ENCODE measurements around the gene LDLRAD1. TPM values are rescaled to one million over a fixed set of nuclear protein-coding genes. Genes with fewer than 3 reads are reported as not detected.
"Not testable (repeated sequence)": the region's sequence is repeated elsewhere in the genome, so short reads cannot be mapped to it uniquely, and the experiment has no call there.

LDLRAD1 gene
- total and polyA plus RNA-seq, 2 experiments from 2014 or later = not detected

DNA sequence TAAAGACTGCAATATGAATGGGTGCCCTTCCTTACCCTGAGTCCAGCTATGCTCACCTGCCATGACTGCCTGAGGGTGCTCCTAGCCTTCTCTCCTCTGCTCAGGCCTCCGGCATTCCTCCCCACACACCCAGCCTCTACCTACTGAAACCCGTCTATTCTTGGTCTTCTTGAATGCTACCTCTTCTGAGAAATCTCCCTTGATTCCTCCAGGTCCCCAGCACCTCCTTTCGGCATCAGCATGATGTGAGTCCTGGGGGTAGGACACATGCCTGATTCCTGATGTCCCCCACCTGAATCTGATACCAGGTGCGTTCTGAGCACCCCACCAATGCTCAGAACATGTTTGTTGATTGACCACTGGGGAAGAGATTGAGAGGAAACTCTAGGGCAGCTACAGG, 8.6 kb downstream of the LDLRAD1 start:
- H3K36me3 ChIP-seq = no peaks in the 10 kb centered on the region
- TF ChIP-seq, protein P1, sequence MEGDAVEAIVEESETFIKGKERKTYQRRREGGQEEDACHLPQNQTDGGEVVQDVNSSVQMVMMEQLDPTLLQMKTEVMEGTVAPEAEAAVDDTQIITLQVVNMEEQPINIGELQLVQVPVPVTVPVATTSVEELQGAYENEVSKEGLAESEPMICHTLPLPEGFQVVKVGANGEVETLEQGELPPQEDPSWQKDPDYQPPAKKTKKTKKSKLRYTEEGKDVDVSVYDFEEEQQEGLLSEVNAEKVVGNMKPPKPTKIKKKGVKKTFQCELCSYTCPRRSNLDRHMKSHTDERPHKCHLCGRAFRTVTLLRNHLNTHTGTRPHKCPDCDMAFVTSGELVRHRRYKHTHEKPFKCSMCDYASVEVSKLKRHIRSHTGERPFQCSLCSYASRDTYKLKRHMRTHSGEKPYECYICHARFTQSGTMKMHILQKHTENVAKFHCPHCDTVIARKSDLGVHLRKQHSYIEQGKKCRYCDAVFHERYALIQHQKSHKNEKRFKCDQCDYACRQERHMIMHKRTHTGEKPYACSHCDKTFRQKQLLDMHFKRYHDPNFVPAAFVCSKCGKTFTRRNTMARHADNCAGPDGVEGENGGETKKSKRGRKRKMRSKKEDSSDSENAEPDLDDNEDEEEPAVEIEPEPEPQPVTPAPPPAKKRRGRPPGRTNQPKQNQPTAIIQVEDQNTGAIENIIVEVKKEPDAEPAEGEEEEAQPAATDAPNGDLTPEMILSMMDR (IDR thresholded peaks at IDR 0.05; ENCODE audit: low read depth, low read length) = no peak
- no peaks in the 10 kb centered on the region for H3K9me3 ChIP-seq (ENCODE audit: low read depth)
- no peaks in the 10 kb centered on the region for H3K27me3 ChIP-seq
- H3K4me1 ChIP-seq (ENCODE audit: low read depth) = no peaks in the 10 kb centered on the region
- H3K27ac ChIP-seq = no peak overlapping the region
- H3K4me3 ChIP-seq = no peak overlapping the region
- no peak for DNase-seq (ENCODE audit: low read depth in 1 of 2, low spot score in 1 of 2)

DNA sequence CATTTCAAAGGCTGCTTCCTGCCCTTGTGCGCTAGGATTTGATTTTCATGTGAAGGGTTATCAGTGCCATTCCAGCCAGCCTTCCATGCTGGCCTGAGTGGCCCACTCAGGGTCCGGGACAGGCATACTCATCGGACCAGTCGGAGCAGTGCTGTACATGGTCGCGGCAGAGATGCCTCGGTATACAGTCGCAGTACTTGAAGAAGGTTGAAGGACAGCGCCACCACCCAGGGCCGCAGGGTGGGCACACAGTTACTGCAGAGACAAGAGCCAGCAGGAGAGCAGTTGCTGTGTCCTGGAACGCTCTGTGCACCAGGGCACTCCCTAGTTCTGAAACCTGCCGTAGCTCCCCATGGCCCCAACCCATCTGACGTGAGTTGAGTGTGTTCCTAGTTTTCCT, 9.1 kb downstream of the LDLRAD1 start:
- no peak overlapping the region for H3K4me3 ChIP-seq
- no peaks in the 10 kb centered on the region for H3K27me3 ChIP-seq
- DNase-seq (ENCODE audit: low read depth in 1 of 2, low spot score in 1 of 2) = no peak
- TF ChIP-seq, protein P1 (IDR thresholded peaks at IDR 0.05; ENCODE audit: low read depth, low read length) = no peak
- no peak overlapping the region for H3K27ac ChIP-seq
- H3K4me1 ChIP-seq (ENCODE audit: low read depth) = no peaks in the 10 kb centered on the region
- no peaks in the 10 kb centered on the region for H3K36me3 ChIP-seq
- H3K9me3 ChIP-seq (ENCODE audit: low read depth) = no peaks in the 10 kb centered on the region

DNA sequence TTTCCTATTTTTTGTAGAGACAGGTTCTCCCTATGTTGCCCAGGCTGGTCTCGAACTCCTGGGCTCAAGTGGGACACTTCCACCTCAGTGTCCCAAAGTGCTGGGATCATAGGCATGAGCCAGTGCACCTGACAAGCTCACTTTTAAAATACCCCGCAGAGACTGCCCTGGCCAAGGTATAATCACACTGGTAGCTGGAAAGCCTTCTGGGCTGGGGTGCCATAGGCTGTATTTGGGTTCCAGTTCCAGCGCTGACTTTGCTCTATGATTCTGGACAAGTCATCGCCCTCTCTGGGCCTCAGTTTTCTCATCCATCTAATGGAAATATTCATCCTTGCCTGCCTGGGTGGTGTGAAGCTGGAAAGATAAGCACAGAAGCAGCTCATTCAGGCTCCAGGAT, 10.4 kb downstream of the LDLRAD1 start:
- no peak for DNase-seq (ENCODE audit: low read depth in 1 of 2, low spot score in 1 of 2)
- no peaks in the 10 kb centered on the region for H3K36me3 ChIP-seq
- H3K27ac ChIP-seq = no peak overlapping the region
- no peaks in the 10 kb centered on the region for H3K9me3 ChIP-seq (ENCODE audit: low read depth)
- no peaks in the 10 kb centered on the region for H3K27me3 ChIP-seq
- no peaks in the 10 kb centered on the region for H3K4me1 ChIP-seq (ENCODE audit: low read depth)
- H3K4me3 ChIP-seq = no peak overlapping the region
- TF ChIP-seq, protein P1 (IDR thresholded peaks at IDR 0.05; ENCODE audit: low read depth, low read length) = no peak

DNA sequence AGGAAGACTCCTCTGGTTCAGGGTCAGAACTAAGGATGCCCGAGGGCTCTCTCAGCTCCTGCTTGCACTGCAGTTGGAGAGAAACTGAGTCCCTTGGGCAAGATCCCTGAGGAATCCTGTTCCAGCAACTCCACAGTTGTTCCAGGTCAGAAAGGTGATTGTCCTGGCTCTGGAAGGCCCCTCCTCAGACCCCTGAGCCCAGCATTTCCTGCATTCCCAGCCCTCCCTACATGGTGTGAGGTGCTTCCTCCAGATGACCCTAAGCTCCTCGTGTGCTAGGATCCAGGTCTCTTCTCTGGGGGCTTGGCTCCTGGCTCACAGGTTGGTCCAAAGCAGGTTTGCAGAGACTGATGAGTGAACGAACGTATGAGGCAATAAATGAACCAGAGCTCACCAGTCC, 11.5 kb downstream of the LDLRAD1 start:
- no peak for DNase-seq (ENCODE audit: low read depth in 1 of 2, low spot score in 1 of 2)
- H3K27me3 ChIP-seq = no peaks in the 10 kb centered on the region
- no peaks in the 10 kb centered on the region for H3K4me1 ChIP-seq (ENCODE audit: low read depth)
- H3K36me3 ChIP-seq = no peaks in the 10 kb centered on the region
- H3K4me3 ChIP-seq = no peak overlapping the region
- no peaks in the 10 kb centered on the region for H3K9me3 ChIP-seq (ENCODE audit: low read depth)
- no peak overlapping the region for H3K27ac ChIP-seq
- TF ChIP-seq, protein P1 (IDR thresholded peaks at IDR 0.05; ENCODE audit: low read depth, low read length) = no peak

DNA sequence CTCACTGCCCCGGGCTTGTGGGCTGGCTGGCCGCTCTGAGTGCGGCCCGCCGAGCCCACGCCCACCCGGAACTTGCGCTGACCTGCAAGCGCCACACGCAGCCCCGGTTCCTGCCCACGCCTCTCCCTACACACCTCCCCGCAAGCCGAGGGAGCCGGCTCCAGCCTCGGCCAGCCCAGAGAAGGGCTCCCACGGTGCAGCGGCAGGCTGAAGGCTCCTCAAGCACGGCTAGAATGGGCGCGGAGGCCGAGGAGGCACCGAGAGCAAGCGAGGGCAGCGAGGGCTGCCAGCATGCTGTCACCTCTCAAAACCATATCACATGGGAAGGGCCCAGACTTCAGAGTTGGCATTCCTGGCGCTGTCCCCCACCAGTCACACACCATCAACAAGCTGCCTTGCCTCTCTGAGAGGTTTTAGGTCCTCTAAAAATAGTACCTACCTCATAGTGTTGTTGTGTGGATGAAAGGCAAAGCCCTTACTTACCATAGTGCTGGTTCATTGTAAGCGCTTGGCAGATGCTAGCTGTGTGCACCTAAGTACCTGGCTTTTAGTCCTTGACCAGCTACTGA, 13.4 kb downstream of the LDLRAD1 start:
- Histone ChIP-seq H3K4me3 (no peak overlapping the region), H3K4me1 (ENCODE audit: low read depth) (no peaks in the 10 kb centered on the region), H3K27me3 (no peaks in the 10 kb centered on the region), H3K36me3 (no peaks in the 10 kb centered on the region), H3K27ac (no peak overlapping the region), H3K9me3 (ENCODE audit: low read depth) (no peaks in the 10 kb centered on the region)
- DNase-seq (ENCODE audit: low read depth in 1 of 2, low spot score in 1 of 2) = no peak
- TF ChIP-seq, protein P1 (IDR thresholded peaks at IDR 0.05; ENCODE audit: low read depth, low read length) = no peak

DNA sequence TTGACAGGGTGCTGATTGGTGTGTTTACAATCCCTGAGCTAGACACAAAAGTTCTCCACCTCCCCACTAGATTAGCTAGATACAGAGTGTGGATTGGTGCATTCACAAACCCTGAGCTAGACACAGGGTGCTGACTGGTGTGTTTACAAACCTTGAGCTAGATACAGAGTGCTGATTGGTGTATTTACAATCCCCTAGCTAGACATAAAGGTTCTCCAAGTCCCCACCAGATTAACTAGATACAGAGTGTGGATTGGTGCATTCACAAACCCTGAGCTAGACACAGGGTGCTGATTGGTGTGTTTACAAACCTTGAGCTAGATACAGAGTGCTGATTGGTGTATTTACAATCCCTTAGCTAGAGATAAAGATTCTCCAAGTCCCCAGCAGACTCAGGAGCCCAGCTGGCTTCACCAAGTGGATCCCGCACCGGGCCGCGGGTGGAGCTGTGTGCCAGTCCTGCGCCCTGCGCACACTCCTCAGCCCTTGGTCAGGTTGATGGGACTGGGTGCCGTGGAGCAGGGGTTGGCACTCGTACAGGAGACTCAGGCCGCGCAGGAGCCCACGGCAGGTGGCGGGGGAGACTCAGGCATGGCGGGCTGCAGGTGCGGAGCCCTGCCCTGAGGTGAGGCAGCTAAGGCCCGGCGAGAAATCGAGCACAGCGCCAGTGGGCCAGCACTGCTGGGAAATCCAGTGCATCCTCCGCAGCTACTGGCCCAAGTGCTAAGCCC, 14.1 kb downstream of the LDLRAD1 start:
- not testable (repeated sequence) for H3K4me3 ChIP-seq; H3K9me3 ChIP-seq (ENCODE audit: low read depth); H3K36me3 ChIP-seq; H3K27me3 ChIP-seq; H3K4me1 ChIP-seq (ENCODE audit: low read depth); DNase-seq (ENCODE audit: low read depth in 1 of 2, low spot score in 1 of 2); H3K27ac ChIP-seq
